HEK293 (cell line): ENCODE data around the gene DOK5.

Source experiments
- CTCF ChIA-PET: fragments of 350-600 bp; formaldehyde crosslinking; extraction: SDS; loops from one replicate; lab custom pipeline; 2021; ENCODE audit warnings: antibody characterized with exemption; lab: Yijun Ruan, JAX
- POLR2A ChIA-PET: fragments of 300-600 bp; formaldehyde crosslinking; extraction: SDS; loops from one replicate; lab custom pipeline; 2020; ENCODE audit warnings: antibody characterized with exemption, inconsistent platforms; lab: Yijun Ruan, JAX
- H3K27ac ChIP-seq: fragments of 200-500 bp; sonication (Bioruptor generic); 2 replicates; pipeline ENCODE4 v1.5.1; 2014; ENCODE audit warnings: low read depth, low read length, control low read depth, inconsistent platforms; ENCODE audit errors: extremely low read depth
- H3K36me3 ChIP-seq, 2 experiments: fragments of 200-500 bp in 1 of 2; sonication (Bioruptor generic) in 1 of 2; 1 replicate in 1 of 2; 2 replicates in 1 of 2; pipeline ENCODE4 v1.5.1; 2014 to 2017; ENCODE audit warnings: inconsistent platforms in 2 of 2, low read length in 2 of 2; ENCODE audit not compliant: control insufficient read depth in 2 of 2, insufficient read depth in 1 of 2
- H3K4me1 ChIP-seq: fragments of 200-500 bp; sonication (Bioruptor generic); 2 replicates; pipeline ENCODE4 v1.5.1; 2014; ENCODE audit warnings: mild to moderate bottlenecking, low read length, inconsistent platforms; ENCODE audit not compliant: control insufficient read depth, insufficient read depth
- H3K4me3 ChIP-seq: 2 replicates; pipeline ENCODE4 v1.5.1; 2011; ENCODE audit warnings: low read depth, mild to moderate bottlenecking, control low read depth, low read length, moderate library complexity
- H3K9me3 ChIP-seq: fragments of 200-500 bp; sonication (Bioruptor generic); 2 replicates; pipeline ENCODE4 v1.5.1; 2014; ENCODE audit warnings: low read depth, low read length, inconsistent platforms; ENCODE audit not compliant: control insufficient read depth, insufficient read depth
- GFI1B ChIP-seq: fragments of 450-650 bp; formaldehyde crosslinking; IDR thresholded peaks from 2 replicates; pipeline ENCODE4 v1.5.1; 2016; ENCODE audit warnings: missing biosample characterization, missing genetic modification characterization
- HOXC10 ChIP-seq: sonication (generic); formaldehyde crosslinking; IDR thresholded peaks from 2 replicates; pipeline ENCODE4 v1.8.1; 2023; ENCODE audit warnings: mild to moderate bottlenecking, missing genetic modification reagents
- KLF17 ChIP-seq: fragments of 450-650 bp; formaldehyde crosslinking; IDR thresholded peaks from 2 replicates; pipeline ENCODE4 v1.5.1; 2016; ENCODE audit warnings: missing biosample characterization, missing genetic modification characterization
- KLF7 ChIP-seq: fragments of 450-650 bp; formaldehyde crosslinking; IDR thresholded peaks from 2 replicates; pipeline ENCODE4 v1.5.1; 2016; ENCODE audit warnings: missing biosample characterization, missing genetic modification characterization, borderline replicate concordance
- KLF8 ChIP-seq: fragments of 450-650 bp; formaldehyde crosslinking; IDR thresholded peaks from 2 replicates; pipeline ENCODE4 v1.5.1; 2016; ENCODE audit warnings: missing biosample characterization, missing genetic modification characterization
- MEIS1 ChIP-seq: sonication (generic); formaldehyde crosslinking; IDR thresholded peaks from 2 replicates; pipeline ENCODE4 v1.8.1; 2022; ENCODE audit warnings: missing genetic modification reagents, mild to moderate bottlenecking, borderline replicate concordance
- MYNN ChIP-seq: fragments of 450-650 bp; formaldehyde crosslinking; IDR thresholded peaks from 2 replicates; pipeline ENCODE4 v1.5.1; 2016; ENCODE audit warnings: missing biosample characterization, missing genetic modification characterization, borderline replicate concordance
- REPIN1 ChIP-seq: fragments of 450-650 bp; formaldehyde crosslinking; IDR thresholded peaks from 2 replicates; pipeline ENCODE4 v1.5.1; 2017; ENCODE audit warnings: missing biosample characterization, missing genetic modification characterization, low read depth
- SP2 ChIP-seq: fragments of 450-650 bp; formaldehyde crosslinking; IDR thresholded peaks from 2 replicates; pipeline ENCODE4 v1.5.1; 2016; ENCODE audit warnings: missing biosample characterization, missing genetic modification characterization
- SP7 ChIP-seq: fragments of 450-650 bp; formaldehyde crosslinking; IDR thresholded peaks from 2 replicates; pipeline ENCODE4 v1.5.1; 2016; ENCODE audit warnings: missing biosample characterization, missing genetic modification characterization
- ZBTB20 ChIP-seq: fragments of 450-650 bp; formaldehyde crosslinking; IDR thresholded peaks from 2 replicates; pipeline ENCODE4 v1.5.1; 2016; ENCODE audit warnings: missing biosample characterization, missing genetic modification characterization
- ZBTB6 ChIP-seq: fragments of 450-650 bp; formaldehyde crosslinking; IDR thresholded peaks from 2 replicates; pipeline ENCODE4 v1.5.1; 2017; ENCODE audit warnings: missing biosample characterization, missing genetic modification characterization
- ZEB2 ChIP-seq: fragments of 450-650 bp; formaldehyde crosslinking; IDR thresholded peaks from 2 replicates; pipeline ENCODE4 v1.5.1; 2016; ENCODE audit warnings: missing biosample characterization, missing genetic modification characterization
- ZFHX2 ChIP-seq: fragments of 450-650 bp; formaldehyde crosslinking; conservative IDR thresholded peaks from 2 replicates; pipeline ENCODE4 v1.5.1; 2016; ENCODE audit warnings: missing biosample characterization, missing genetic modification characterization
- ZFP69B ChIP-seq: fragments of 450-650 bp; formaldehyde crosslinking; IDR thresholded peaks from 2 replicates; pipeline ENCODE4 v1.5.1; 2016; ENCODE audit warnings: missing biosample characterization, missing genetic modification characterization
- ZNF114 ChIP-seq: fragments of 450-650 bp; formaldehyde crosslinking; IDR thresholded peaks from 2 replicates; pipeline ENCODE4 v1.5.0; 2017; ENCODE audit warnings: missing biosample characterization, missing genetic modification characterization
- ZNF175 ChIP-seq: fragments of 450-650 bp; formaldehyde crosslinking; IDR thresholded peaks from 2 replicates; pipeline ENCODE4 v1.5.1; 2016; ENCODE audit warnings: missing biosample characterization, missing genetic modification characterization
- ZNF239 ChIP-seq: fragments of 450-650 bp; formaldehyde crosslinking; IDR thresholded peaks from 2 replicates; pipeline ENCODE4 v1.5.1; 2016; ENCODE audit warnings: missing biosample characterization, missing genetic modification characterization
- ZNF274 ChIP-seq, 2 experiments: fragments of 200-500 bp in 1 of 2; fragments of 450-650 bp in 1 of 2; sonication (Bioruptor generic) in 1 of 2; formaldehyde crosslinking in 1 of 2; IDR thresholded peaks; 2 replicates each; pipeline versions ENCODE4 v1.5.1 to v1.6.1; 2014 to 2016; ENCODE audit warnings: borderline replicate concordance in 1 of 2, inconsistent platforms in 1 of 2, low read length in 1 of 2, missing biosample characterization in 1 of 2, missing genetic modification characterization in 1 of 2
- ZNF426 ChIP-seq: fragments of 450-650 bp; formaldehyde crosslinking; IDR thresholded peaks from 2 replicates; pipeline ENCODE4 v1.5.1; 2017; ENCODE audit warnings: missing biosample characterization, missing genetic modification characterization, mild to moderate bottlenecking, inconsistent platforms, moderate library complexity
- ZNF433 ChIP-seq: fragments of 450-650 bp; formaldehyde crosslinking; IDR thresholded peaks from 2 replicates; pipeline ENCODE4 v1.5.1; 2016; ENCODE audit warnings: missing biosample characterization, missing genetic modification characterization, low read depth
- ZNF514 ChIP-seq: fragments of 450-650 bp; formaldehyde crosslinking; IDR thresholded peaks from 2 replicates; pipeline ENCODE4 v1.5.1; 2016; ENCODE audit warnings: missing biosample characterization, missing genetic modification characterization
- ZNF560 ChIP-seq: fragments of 450-650 bp; formaldehyde crosslinking; IDR thresholded peaks from 2 replicates; pipeline ENCODE4 v1.5.1; 2017; ENCODE audit warnings: missing biosample characterization, missing genetic modification characterization, borderline replicate concordance
- ZNF660 ChIP-seq: fragments of 450-650 bp; IDR thresholded peaks from 2 replicates; pipeline ENCODE4 v1.5.1; 2018; ENCODE audit warnings: missing biosample characterization, mild to moderate bottlenecking, missing genetic modification characterization
- ZNF785 ChIP-seq: fragments of 450-650 bp; formaldehyde crosslinking; IDR thresholded peaks from 2 replicates; pipeline ENCODE4 v1.5.1; 2016; ENCODE audit warnings: missing biosample characterization, missing genetic modification characterization
- ZNF830 ChIP-seq: fragments of 450-650 bp; IDR thresholded peaks from 2 replicates; pipeline ENCODE4 v1.5.0; 2018; ENCODE audit warnings: missing biosample characterization, missing genetic modification characterization, low read depth, mild to moderate bottlenecking, moderate library complexity
- TF ChIP-seq, protein P1 (sequence below): fragments of 450-650 bp; formaldehyde crosslinking; IDR thresholded peaks from 2 replicates; pipeline ENCODE4 v1.5.1; 2016; ENCODE audit warnings: missing biosample characterization, missing genetic modification characterization
- TF ChIP-seq, protein P2 (sequence below): fragments of 450-650 bp; formaldehyde crosslinking; IDR thresholded peaks from 2 replicates; pipeline ENCODE4 v1.5.1; 2016; ENCODE audit warnings: missing biosample characterization, missing genetic modification characterization

DOK5 gene

DNA sequence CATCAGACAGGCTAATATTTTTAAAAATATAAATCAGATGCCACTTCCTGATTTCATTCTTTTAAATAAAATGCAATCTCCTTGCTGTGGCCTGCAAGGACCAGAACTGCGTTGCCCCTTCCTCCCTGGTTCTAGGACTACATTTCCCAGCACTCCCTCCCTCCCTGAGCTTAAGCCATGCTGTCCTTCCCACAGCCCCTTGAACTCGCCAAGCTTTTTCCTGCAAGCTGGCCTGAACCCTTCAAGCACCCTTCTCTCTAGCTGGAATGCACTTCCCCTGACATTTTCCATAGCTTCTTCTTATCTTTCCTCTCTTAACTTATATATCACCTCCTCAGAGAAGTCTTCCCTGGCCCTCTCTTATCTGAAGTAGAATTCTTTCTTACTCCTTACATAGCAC is 6.1 kb upstream of the DOK5 start:
- no peaks in the 10 kb centered on the region for H3K4me1 ChIP-seq
- POLR2A ChIA-PET, result no interaction called here
- no peaks in the 10 kb centered on the region for H3K9me3 ChIP-seq
- no peak overlapping the region for H3K4me3 ChIP-seq
- CTCF ChIA-PET, result no interaction called here
- no peaks in the 10 kb centered on the region for H3K36me3 ChIP-seq
- no peak for TF ChIP-seq KLF17 (tag by site-specific recombination)
- no peak for TF ChIP-seq MEIS1 (CRISPR knock-in tag)
- TF ChIP-seq ZNF830 (tag by site-specific recombination), result no peak
- no peak for TF ChIP-seq ZBTB20 (tag by site-specific recombination)
- no peak for TF ChIP-seq ZNF660 (tag by site-specific recombination)
- TF ChIP-seq ZFP69B (tag by site-specific recombination), result no peak
- TF ChIP-seq KLF8 (tag by site-specific recombination), result no peak
- TF ChIP-seq GFI1B (tag by site-specific recombination), result no peak
- no peak for TF ChIP-seq ZNF433 (tag by site-specific recombination)
- no peak for TF ChIP-seq ZEB2 (tag by site-specific recombination)
- H3K27ac ChIP-seq, result no peak overlapping the region

GRCh38 chr20:54469952-54470351 is 5.4 kb upstream of the DOK5 start:
- Histone ChIP-seq H3K36me3 (no peaks in the 10 kb centered on the region), H3K4me1 (no peaks in the 10 kb centered on the region), H3K9me3 (no peaks in the 10 kb centered on the region), H3K27ac (no peak overlapping the region), H3K4me3 (no peak overlapping the region)
- no peak for TF ChIP-seq SP2 (tag by site-specific recombination)
- no peak for TF ChIP-seq ZBTB6 (tag by site-specific recombination)
- no peak for TF ChIP-seq REPIN1 (tag by site-specific recombination)
- no peak for TF ChIP-seq ZNF239
- ChIA-PET CTCF (no interaction called here), POLR2A (no interaction called here)

DNA sequence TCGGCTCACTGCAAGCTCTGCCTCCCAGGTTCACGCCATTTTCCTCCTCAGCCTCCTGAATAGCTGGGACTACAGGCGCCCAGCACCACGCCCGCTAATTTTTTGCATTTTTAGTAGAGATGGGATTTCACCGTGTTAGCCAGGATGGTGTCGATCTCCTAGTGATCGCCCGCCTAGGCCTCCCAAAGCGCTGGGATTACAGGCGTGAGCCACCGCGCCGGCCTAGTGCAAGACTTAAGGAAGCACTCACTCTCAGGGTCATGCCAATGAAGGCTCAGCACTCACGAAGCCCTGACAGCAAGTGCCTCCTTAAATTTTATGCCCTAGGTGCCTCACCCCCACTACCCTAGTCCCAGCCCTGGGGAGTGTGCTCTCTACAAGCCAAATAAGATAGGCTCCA is 4.7 kb upstream of the DOK5 start:
- CTCF ChIA-PET, result interaction anchor here (0.6 kb wide), 1 partner anchor 283 kb away, joined by 3 read pairs; no protein-coding TSS in a partner anchor
- no peaks in the 10 kb centered on the region for H3K9me3 ChIP-seq
- no peak overlapping the region for H3K4me3 ChIP-seq
- H3K4me1 ChIP-seq, result no peaks in the 10 kb centered on the region
- no peaks in the 10 kb centered on the region for H3K36me3 ChIP-seq
- TF ChIP-seq ZNF426 (tag by site-specific recombination) (no peak), GFI1B (tag by site-specific recombination) (no peak), MYNN (tag by site-specific recombination) (no peak), ZNF175 (no peak), KLF7 (no peak), ZNF785 (tag by site-specific recombination) (no peak), SP7 (no peak), ZNF274 (IDR thresholded peaks at IDR 0.05; ENCODE audit: low read length) (no peak), ZNF274 (tag by site-specific recombination; IDR thresholded peaks at IDR 0.05; ENCODE audit: borderline replicate concordance) (no peak), ZNF560 (tag by site-specific recombination) (no peak), ZNF114 (no peak), ZFHX2 (tag by site-specific recombination) (no peak), ZNF514 (tag by site-specific recombination) (no peak), HOXC10 (no peak)
- TF ChIP-seq, protein P1, sequence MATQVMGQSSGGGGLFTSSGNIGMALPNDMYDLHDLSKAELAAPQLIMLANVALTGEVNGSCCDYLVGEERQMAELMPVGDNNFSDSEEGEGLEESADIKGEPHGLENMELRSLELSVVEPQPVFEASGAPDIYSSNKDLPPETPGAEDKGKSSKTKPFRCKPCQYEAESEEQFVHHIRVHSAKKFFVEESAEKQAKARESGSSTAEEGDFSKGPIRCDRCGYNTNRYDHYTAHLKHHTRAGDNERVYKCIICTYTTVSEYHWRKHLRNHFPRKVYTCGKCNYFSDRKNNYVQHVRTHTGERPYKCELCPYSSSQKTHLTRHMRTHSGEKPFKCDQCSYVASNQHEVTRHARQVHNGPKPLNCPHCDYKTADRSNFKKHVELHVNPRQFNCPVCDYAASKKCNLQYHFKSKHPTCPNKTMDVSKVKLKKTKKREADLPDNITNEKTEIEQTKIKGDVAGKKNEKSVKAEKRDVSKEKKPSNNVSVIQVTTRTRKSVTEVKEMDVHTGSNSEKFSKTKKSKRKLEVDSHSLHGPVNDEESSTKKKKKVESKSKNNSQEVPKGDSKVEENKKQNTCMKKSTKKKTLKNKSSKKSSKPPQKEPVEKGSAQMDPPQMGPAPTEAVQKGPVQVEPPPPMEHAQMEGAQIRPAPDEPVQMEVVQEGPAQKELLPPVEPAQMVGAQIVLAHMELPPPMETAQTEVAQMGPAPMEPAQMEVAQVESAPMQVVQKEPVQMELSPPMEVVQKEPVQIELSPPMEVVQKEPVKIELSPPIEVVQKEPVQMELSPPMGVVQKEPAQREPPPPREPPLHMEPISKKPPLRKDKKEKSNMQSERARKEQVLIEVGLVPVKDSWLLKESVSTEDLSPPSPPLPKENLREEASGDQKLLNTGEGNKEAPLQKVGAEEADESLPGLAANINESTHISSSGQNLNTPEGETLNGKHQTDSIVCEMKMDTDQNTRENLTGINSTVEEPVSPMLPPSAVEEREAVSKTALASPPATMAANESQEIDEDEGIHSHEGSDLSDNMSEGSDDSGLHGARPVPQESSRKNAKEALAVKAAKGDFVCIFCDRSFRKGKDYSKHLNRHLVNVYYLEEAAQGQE, result no peak
- TF ChIP-seq, protein P2, sequence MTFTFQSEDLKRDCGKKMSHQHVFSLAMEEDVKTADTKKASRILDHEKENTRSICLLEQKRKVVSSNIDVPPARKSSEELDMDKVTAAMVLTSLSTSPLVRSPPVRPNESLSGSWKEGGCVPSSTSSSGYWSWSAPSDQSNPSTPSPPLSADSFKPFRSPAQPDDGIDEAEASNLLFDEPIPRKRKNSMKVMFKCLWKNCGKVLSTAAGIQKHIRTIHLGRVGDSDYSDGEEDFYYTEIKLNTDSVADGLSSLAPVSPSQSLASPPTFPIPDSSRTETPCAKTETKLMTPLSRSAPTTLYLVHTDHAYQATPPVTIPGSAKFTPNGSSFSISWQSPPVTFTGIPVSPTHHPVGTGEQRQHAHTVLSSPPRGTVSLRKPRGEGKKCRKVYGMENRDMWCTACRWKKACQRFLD (tag by site-specific recombination), result no peak
- POLR2A ChIA-PET, result no interaction called here
- H3K27ac ChIP-seq, result no peak overlapping the region
